GM19372 (cell line): ENCODE measurements around the gene ZNF503.
"Not testable (repeated sequence)": the region's sequence is repeated elsewhere in the genome, so short reads cannot be mapped to it uniquely, and the experiment has no call there.

Experiments
- ATAC-seq: cut with Tn5 transposase; IDR thresholded peaks from one replicate; pipeline ENCODE4 v1.9.1; 2021; ENCODE audit warnings: mild to moderate bottlenecking, low read depth, moderate library complexity; ENCODE audit not compliant: unreplicated experiment

The ZNF503 gene

DNA sequence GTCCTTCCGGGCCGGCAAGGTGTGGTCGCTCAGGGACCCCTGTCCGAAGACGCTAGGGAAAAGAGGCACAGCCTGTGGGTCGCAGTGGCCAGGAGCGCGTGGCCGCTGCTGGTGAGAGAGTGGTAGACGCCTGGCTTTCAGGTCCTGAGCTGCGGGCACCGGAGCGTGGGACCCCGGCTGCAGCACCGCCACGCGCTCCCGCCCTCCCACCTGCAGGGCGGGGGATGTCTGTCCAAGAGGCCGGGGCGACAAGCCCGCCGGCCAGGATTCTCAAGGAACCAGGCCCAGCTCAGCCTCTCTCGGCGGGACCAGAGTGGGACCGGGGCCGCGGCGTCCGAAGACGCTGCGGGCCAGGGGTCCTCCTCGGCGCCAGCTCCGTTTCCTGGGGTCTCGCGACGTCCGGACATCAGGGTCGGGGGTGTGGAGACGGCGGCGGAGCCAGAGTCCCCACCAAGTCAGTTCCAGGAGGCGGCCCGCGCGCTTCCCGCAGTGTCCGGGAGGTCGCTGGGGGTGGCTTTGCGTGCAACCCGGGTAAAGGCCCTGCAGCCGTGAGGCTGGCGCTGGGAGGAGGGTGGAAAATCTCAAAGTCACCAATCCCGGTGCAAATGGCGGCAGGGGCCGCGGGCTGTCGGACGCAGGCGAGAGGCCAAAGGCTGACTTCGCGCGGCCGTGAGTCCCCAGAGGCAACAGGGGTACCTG, 5.5 kb downstream of the ZNF503 start:
- ATAC-seq: no peak

DNA sequence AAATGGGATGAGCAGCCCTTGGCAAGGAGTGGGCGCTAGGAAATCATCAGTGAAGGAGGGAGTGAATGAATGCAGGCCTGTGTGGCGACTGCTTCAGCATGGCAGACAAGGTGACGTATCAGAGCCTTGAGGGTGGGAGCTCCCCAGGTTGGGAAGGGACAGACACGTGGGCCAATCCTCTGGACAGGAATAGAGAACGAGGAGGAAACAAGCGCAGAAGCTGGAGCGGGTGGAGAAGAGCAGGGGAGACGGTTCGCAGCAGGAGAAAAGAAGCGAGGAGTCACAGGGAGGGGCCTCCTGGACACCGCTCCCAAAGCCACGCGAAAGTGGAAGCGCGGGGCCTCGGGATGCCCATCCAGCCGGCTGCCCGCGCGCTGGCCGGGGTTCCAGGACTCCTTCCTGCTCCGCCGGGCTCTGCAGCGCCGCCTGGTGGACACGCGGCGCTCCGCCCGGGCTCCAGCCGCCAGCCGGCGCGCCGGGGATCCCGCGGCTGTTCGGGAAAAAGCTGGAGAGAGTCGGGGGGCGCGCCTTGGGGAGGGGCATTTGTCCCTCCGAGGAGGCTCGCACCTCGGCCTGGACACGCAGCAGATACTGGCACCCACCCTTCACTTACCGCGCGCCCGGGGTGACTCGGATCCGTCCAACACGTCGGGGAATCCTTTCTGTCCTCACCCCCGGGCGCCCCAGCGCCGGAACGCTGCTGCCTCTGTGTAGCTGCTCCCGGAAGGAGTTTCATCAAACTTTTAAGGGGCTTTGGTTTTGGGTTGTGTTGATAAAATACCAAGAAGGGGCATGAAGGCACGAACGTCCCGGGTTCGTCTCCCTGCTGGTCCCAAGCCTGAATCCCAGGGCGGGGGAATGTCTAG, 6.3 kb downstream of the ZNF503 start:
- no peak for ATAC-seq

DNA sequence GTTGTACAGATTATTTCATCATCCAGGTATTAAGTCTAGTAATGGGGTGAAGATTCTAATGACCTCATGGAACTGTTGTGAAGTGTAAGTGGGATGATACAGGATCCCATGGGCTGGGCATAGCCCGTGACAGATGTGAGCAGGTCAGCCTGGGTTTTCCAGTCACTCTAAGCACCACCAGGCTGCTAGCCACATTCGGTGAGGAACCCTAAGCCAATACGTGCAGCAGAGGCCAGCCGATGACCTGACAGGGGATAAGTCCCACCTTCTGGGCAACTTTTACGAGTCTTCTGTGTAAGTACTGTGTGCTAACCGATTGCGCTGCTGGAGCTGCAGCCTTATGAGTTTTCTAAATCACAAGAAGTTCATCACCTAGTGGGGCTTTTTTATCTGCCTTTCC, 7.3 kb downstream of the ZNF503 start:
- no peak for ATAC-seq

DNA sequence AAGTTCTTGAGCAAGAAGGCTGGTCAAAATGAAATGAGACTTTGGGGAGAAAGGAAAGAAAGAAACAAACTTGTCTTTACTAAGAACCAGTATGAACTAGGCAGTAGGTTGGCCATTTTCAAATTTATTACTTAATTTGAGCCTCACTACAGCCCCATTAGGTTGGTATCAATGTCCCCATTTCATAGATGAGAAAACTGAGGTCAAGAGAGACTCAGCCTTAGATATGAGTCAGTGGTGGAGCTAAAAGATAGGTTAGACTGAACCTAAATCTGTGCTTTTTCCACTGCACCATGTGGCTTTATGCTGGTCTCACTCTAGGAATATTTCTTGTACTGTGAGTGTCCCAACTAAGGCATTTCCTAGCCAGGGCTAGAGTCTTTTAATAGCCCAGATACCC, 8.8 kb downstream of the ZNF503 start:
- no peak for ATAC-seq

DNA sequence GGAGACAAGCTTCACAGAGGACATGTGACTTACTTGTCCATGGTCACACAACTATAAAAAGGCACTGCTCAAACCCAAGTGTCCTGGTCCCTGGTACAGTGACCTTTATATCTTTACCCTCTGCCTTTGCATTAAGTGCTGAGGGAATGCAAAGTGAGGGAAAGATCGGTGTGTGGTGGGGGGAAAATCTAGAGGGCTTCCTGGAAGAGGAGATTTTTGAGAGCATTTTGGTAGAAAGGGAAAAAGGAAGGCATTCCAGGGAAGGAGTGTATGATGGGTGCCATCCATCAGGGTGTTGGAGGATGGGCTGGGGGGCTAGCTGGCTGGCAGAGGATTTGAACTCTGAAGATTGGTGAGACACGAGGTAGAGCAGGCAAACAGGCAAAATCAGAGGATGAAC, 9.3 kb downstream of the ZNF503 start:
- no peak for ATAC-seq

DNA sequence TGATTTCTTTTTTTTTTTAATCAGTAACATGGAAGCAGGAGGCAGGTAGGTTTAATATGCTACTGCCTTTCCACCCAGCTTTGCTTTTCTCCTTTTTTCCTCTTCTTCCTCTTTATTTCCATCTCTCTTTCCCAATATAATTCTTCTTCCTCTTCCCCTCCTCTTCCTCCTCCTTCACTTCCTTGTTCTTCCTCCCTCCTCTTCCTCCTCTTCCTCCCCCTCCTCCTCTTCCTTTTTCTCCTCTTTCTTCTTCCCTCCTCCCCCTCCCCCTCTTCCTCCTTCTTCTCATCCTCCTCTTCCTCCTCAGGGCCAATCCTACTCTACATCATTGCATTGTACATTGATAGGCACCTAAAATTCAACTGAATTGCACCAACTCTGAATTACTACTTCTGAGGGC, 11.4 kb downstream of the ZNF503 start:
- no peak for ATAC-seq

DNA sequence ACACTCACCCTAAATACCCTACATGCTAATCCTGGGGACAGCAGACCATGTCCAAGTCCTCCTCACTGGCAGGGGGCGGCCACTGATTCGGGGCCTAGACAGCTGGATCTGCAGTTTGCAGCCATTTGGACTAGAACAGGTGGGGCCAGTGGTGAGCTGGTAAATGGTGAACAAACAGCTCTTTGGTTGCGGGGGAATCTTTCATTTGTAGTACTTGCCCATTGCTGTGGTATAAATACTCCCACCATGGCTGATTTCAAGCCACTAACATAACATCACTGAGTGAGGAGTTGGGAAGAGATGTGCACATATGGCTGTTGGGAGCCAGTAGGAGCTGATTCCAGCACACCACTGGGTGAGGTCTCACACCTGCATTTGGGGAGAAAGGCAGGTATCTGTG, 13.5 kb downstream of the ZNF503 start:
- ATAC-seq: no peak

DNA sequence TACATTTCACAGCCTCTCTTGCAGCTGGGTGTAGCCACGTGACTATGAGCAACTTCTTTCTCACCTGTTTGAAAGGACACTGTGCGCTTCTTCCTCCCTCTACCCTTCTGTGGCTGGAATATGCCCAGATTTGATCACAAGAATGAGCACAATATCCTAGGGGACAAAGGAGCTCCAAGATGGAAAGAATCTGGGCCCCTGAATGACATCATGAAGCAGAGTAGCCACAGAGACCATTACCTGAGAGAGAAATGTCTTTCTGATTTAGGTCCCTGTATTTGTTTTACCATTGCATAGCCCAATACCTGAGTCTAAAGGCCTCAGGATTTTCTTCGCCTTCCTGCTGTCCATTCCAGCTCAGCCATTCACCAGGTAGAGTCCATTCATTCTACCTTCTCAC, 15.4 kb downstream of the ZNF503 start:
- no peak for ATAC-seq

DNA sequence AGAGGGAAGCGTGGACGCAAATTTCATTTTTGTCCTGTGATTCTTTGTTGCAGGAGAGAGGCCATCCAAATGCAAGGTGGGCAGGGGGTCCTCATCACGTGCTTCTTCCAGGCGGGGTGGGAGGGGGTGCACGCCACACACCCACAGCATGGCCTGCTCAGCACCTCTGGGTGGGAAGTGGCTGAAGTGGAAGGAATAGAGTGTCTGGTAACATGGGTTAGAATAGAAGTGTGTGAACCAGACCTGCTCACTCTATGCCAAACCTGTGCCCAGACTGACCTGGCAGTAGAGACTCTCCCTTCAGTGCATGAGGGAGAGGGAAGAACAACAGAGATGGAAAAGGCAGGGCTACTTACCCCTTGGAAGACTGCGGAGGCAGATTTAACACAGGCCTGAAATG, 21.7 kb downstream of the ZNF503 start:
- no peak for ATAC-seq

DNA sequence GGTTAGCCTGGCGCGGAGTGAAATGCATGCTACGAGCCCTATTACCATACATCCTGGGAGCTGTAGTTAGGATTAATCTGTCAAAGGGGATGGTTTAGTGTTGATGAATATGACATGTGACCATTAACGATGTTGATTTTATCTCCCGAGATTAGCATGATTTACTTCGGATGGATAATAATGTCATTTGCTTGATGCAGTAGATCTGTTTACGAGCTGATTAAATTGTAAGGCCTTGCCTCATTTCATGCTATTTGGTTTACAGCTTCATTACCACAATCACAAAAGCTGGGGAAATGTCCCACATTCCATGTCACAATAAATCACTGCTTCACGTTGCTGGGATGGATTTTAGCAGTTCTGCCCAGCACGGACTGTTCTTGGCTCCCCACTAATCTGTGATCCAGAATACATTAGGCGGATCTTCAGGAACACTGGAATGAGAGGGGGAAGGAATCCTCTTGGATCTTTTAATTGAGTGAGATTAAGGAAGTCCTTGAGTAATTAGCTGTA, 22.3 kb downstream of the ZNF503 start:
- ATAC-seq: no peak

DNA sequence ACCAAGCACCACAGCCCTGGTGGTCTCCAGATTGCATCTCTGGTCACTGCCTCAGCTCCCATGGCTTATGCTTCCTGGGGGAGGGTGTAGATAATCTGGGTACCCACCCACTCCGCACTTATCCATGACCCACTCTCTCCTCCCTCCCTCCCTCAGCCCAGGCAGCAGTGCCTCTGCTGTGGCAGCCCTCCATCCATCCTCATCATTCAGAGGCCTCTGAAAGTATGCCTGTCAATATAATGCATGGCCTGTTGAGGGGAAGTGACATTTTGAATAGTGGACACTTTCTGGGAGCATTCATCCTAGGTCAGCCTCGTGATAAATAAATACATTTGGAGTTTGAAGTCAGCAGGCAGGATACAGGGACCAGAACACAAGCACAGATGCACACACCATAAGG, 23.2 kb downstream of the ZNF503 start:
- ATAC-seq: no peak

DNA sequence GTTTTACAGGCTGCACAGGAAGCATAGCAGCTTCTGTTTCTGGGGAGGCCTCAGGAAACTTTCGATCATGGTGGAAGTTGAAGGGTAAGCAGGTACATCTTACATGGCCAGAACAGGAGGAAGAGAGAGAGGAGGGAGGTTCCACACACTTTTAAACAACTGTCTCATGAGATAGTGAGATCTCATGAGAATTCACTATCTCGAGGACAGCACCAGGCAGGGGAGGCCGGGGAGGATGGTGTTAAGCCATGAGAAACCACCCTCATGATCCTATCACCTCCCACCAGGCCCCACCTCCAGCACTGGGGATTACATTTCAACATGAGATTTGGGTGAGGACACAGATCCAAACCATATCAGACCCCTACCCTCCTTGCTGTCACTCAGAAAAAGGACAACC, 23.7 kb downstream of the ZNF503 start:
- no peak for ATAC-seq

DNA sequence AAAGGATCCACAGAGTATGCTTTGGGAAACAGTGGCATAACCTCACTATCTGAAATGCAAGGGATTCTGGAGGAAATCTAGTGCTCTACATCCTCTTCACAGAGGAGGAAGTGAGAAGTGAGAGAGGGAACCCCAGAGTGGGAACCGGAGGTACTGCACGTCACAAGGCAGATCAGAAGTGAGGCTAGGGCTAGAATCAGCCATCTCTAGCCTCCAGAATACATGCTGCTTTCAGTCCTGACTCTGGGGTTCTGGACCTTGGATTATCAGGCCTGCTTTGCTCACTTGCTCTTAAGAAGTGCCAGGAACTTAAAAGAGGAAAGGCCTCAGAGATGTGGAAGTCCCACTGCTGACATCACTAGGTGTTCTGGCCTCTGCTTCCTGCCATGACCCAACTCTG, 25.7 kb downstream of the ZNF503 start:
- peak; percentile 83 for ATAC-seq

DNA sequence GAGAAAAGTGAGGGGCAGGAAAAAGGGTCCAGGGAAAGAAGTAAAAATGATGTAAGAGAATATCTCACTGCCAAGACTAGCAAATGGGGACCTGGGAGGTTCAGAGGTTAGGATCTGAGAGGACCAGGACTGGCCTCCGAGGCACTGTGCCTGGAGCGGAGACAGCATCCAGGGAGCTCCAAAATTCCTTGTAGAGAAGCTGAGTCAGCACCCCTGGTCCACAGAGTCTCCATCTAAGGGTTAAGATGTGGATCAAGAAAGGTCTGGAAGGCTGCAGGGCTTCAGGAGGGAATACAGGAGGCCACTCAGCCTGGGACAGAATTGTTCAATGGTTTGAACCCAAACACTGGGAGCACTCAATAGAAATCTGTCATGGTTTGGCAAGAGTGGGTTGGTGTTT, 30.6 kb downstream of the ZNF503 start:
- no peak for ATAC-seq

DNA sequence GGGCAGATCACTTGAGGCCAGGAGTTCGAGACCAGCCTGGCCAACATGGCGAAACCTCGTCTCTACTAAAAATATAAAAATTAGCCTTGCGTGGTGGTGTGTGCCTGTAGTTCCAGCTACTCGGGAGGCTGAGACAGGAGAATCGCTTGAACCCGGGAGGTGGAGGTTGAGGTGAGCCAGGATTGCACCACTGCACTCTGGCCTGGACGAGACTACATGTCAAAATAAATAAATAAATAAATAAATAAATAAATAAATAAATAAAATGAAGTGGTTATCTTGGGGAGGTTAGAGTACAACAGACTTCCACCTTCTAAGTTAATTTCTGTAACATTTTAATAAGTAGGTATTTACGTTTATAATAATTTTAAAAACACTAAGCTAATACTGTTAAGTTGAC, 31.7 kb downstream of the ZNF503 start:
- ATAC-seq: not testable (repeated sequence)

DNA sequence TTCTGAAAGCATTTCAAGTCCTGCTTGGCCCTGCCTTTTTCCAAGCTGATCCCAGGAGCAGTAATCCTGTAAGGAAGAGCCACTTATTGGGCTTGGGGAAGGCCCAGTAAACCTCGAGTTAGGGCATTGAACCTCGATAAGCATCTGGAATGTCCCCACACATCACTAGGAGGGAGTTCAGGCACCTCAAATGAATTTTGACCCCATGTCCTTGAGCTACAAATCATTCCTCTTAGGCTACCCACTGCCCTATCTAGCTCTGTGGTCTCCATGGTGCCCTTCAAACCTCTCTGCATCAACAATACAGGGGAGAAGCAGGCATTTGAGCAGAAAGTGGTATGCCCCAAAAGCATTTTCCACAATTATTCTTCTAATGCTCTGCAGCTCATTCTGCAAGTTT, 33.7 kb downstream of the ZNF503 start:
- no peak for ATAC-seq

DNA sequence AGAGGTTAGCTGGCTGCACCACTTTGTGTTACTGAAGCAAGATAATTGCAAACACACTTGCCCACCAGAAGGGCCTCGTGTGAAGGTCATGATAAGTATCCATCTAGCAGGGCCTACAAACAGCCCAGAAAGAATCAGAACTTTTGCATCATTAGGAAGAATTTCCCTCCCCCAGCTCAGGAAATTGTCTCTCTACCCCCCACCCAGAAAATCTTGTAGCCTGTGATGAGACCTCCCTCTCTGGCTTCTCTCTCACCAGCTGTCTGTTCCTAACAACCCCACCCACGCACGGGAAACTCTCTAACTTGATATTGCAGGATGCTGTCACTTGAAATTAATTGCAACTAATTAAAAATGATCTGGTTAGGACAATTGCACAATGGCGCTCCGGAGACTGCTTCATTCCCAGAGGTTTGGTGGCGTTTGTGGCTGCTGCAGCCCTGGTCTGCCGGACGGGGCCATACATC, 34.5 kb downstream of the ZNF503 start:
- ATAC-seq: no peak

DNA sequence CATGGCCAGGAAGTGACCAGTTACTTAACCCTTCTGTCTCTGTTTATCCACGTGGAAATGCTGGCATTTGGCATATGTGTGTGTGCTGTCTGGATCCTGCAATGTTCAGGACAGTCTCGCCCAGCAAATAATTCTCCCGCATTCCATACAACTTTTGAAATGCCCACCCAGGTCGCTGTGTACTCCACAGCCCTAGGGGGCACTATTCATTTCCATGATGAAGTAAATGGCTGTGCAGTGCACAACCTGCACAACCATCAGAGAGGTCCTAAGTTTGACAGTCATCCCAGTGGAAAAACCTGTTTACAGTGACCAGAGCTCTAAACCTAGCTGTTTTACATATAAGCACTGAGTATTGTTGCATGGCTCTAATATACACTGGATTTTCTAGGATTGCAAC, 38.1 kb downstream of the ZNF503 start:
- ATAC-seq: no peak

DNA sequence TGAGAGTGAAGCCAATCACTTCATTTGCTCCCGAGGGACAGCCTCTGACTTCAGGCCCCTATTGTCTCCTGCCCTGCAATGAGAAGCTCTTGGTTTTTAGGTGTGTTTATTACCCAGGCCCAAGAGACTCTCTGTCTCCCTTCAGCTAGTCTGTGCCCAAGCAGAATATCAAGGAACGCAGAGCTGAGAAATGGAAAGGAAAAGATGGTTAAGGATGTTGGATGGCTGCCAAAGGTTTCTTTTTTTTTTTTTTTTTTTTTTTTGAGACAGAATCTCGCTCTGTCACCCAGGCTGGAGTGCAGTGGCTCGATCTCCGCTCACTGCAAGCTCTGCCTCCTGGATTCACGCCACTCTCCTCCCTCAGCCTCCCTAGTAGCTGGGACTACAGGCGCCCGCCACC, 41.7 kb downstream of the ZNF503 start:
- ATAC-seq: not testable (repeated sequence)

DNA sequence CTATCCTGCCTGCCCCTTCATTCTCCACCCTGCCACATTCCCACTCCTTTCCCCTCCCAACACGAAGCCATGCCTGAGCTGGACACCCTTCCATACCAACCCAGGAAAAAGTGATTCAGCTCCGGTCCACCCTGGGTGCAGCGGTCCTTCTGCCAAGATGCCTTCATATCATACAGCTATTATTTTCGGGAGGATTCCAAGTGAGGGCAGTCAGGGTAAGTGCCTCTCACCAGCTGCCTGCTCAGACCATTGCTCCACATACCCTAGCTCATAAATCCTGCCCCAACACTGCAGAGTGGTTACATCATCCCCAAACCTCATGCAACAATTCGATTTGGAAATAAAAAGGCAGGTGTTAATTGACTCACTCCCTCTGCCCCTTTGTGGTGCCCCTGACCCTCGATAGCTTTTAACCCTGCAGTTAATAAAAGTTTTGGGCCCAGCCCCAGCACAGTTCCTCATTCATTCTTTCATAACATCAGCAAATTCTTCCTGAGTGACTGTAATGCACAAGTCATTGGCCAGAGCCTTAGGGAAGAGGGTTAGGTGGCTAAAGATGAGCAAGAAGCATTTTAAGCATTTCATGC, 42.6 kb downstream of the ZNF503 start:
- no peak for ATAC-seq

DNA sequence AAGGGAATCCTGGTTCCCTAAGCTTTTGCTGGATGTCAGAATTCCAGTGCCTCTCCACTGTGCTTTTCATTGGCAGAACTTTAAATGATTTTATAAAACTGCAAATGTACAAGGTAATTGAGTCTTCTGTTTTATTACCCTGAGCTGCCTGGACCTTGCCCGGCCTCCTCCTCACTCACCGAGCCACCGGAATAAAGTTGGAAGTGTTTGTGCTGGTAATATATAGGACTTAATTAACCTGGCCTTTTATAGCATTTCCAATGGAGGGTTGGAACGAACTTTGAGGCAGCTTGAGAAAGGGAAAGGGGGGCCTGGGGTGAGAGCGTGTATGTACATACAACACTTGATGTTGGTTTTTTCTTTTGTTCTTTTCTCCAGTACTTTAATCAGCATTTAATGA, 43.4 kb downstream of the ZNF503 start:
- ATAC-seq: no peak
